Fibroblast of the aortic adventitia (primary cell): Measurements from ENCODE around the gene ZNF341. TPM values are rescaled to one million over a fixed set of nuclear protein-coding genes. Genes with fewer than 3 reads are reported as not detected.
A peak's percentile ranks its signal among the peaks of the same experiment; 100 is the strongest.

ENCODE experiments used
- DNase-seq: peaks from one replicate; pipeline ENCODE4 v3.0.0-alpha.2; 2010; ENCODE audit warnings: low read depth
- H3K4me3 ChIP-seq: 2 replicates; pipeline ENCODE4 v1.5.1; 2011; ENCODE audit warnings: low read depth, mild to moderate bottlenecking, control low read depth, low read length, moderate library complexity
- total RNA-seq: library from RNA; depleted of rRNA; stranded (reverse); fragments of >200 nt; gene quantifications from 2 replicates; pipeline ENCODE4 v1.2.3, GENCODE V29; 2012; ENCODE audit warnings: low replicate concordance
- TF ChIP-seq, protein P1 (sequence below): IDR thresholded peaks from 2 replicates; pipeline ENCODE4 v1.5.1; 2011; ENCODE audit warnings: mild to moderate bottlenecking, low read length, control low read depth, inconsistent platforms; ENCODE audit not compliant: insufficient read depth

Gene ZNF341
- total RNA-seq, 1 donor: 1.5 TPM

DNA sequence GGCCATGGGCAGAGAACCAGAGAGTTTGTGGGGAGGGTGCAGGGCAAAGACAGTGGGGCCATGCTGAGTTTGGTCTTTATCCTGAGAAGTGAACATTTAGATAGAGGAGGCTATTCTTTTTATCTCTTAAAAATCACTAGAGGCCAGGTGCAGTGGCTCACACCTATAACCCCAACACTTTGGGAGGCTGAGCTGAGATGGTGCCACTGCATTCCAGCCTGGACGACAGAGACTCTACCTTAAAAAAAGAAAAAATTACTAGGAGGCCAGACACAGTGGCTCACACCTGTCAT lies 20.4 kb upstream of the ZNF341 start:
- no peak for DNase-seq
- TF ChIP-seq, protein P1, sequence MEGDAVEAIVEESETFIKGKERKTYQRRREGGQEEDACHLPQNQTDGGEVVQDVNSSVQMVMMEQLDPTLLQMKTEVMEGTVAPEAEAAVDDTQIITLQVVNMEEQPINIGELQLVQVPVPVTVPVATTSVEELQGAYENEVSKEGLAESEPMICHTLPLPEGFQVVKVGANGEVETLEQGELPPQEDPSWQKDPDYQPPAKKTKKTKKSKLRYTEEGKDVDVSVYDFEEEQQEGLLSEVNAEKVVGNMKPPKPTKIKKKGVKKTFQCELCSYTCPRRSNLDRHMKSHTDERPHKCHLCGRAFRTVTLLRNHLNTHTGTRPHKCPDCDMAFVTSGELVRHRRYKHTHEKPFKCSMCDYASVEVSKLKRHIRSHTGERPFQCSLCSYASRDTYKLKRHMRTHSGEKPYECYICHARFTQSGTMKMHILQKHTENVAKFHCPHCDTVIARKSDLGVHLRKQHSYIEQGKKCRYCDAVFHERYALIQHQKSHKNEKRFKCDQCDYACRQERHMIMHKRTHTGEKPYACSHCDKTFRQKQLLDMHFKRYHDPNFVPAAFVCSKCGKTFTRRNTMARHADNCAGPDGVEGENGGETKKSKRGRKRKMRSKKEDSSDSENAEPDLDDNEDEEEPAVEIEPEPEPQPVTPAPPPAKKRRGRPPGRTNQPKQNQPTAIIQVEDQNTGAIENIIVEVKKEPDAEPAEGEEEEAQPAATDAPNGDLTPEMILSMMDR: no peak
- H3K4me3 ChIP-seq: no peak overlapping the region

DNA sequence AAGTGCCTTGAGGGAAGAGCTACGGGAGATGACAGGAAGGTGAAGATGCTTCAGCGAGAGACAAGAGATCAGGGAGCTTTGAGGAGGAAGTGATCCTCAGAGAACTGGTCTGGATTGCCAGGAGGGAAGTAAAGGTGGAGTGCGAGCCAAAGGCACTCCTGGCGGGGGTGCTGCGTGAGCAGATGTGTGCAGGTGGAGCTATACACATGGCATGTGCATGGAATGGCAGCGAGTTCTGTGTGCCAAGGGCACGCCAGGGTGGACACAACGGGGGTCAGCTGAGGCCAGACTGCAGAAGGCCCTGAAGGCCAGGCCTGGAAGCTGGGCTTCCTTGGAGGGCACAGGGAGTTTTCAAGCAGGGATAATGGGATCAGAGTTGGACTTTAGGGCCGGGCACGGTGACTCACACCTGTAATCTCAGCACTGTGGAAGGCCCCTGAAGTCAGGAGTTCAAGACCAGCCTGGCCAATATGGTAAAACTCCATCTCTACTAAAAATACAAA lies 17.9 kb upstream of the ZNF341 start:
- TF ChIP-seq, protein P1: no peak
- no peak for DNase-seq
- no peak overlapping the region for H3K4me3 ChIP-seq

GRCh38 chr20:33716498-33716897 lies 15.3 kb upstream of the ZNF341 start:
- DNase-seq: no peak
- no peak overlapping the region for H3K4me3 ChIP-seq
- TF ChIP-seq, protein P1: no peak

DNA sequence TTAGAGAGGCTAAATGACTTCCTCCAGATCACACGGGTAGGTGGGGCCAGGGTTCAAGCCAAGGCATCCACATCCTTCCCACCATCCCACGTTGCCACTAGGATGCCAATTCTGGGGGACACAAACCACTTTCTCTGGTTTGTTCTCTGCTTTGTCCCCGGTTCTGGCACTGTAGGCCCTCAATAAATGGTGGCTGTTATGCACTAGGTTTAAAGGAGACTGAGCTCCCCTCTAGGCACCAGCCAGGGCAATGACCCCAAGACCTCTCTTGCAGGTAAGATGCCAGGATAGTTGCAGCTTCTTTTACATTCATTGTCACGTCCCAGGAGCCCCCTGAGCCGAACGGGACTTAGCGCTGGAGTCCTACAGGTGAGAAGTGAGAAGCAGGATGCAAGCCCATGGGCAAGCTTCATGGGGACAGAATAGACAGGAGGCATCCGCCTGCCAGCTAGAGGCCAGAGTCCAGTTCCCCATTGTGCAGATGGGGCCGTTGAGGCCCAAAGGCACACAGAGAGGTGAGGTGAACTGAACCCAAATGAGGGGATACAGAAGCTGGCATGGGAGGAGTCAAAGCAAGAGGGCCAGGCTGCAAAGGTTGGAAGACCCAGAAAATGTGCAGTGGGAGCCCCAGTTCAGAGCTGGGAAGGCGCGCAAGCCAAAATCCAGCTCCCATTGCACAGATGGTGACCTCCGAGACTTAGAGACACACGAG lies 12.4 kb upstream of the ZNF341 start:
- peak overlapping the region; percentile 94 for H3K4me3 ChIP-seq
- TF ChIP-seq, protein P1: no peak
- peak; percentile 4 for DNase-seq

DNA sequence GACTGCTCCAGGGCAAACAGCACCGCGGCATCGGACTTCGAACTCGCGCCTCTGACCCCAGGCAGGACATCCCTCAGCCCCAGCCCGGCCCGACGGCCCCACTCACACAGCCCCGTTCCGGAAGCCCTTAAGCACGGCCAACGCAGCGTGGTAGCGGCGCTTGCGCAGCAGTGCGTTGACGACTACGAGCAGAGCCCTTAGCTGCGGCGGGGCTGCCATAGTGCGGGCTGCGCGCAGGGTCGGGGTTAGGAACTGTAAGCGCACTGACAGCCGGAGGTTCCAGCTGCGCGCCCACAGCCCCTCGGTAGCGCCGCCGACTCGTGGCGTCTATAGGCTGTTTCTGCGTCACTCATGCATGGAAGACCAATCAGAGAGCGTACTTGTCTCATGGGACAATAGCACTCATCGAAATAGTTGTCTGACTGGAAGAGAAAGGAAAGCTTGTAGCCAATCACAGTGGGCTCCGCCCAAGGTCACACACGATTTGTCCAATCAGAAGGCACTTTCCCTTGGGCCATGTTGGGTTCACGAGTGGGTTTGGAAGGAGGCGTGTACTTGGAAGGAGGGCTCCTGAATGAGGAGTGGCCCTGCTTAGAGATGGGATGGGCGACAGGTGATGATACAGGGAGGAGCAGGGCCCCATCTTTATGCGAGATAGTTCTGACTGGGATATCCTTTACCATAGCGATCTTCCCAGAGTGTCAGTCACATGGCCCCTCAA lies 11.6 kb upstream of the ZNF341 start, which contains the start of gene PXMP4:
PXMP4 (minus strand) TSS at position 322 of the 721 bp plus-strand sequence; CDS start at position 219, 103 bp downstream.
- peak within 1 kb of the TSS; percentile 94 for H3K4me3 ChIP-seq
- TF ChIP-seq, protein P1: no peak
- peak; percentile 99 for DNase-seq

DNA sequence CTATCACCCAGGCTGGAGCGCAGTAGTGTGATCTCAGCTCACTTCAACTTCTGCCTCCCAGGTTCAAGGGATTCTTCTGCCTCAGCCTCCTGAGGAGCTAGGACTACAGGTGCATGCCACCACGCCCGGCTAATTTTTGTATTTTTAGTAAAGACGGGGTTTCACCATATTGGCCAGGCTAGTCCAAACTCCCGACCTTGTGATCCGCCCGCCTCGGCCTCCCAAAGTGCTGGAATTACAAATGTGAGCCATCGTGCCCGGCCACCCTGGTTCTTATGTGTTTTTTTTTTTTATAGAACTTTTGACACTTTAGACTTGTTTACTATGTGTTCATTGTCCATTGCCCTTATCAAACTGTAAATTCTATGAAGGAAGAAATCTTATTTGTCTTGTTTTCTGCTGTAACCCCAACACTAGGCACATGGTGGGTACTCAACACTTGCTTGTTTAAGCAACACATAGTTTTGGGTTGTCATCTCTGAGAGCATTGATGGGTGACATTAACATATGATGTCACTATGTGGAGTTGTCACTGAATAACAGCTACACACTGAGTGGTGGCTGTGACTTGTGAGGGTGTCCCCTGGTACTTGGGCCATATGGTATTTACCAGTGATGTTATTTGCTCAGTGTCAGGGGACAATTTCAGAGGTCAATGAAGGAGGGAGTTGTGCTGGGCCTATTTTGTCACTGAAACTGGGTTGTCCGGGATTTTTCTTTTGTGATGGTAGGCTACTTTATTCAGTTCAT lies 10.2 kb upstream of the ZNF341 start:
- DNase-seq: no peak
- H3K4me3 ChIP-seq: no peak overlapping the region
- TF ChIP-seq, protein P1: no peak
